Caco-2 (cell line): ENCODE data around the gene KCNV2. TPM values are rescaled to one million over a fixed set of nuclear protein-coding genes. Genes with fewer than 3 reads are reported as not detected.

ENCODE experiments used
- BruUV-seq: library from RNA; stranded (reverse); fragments of 400-500 nt; replicated peaks from 2 replicates; lab custom pipeline; 2021; lab: Mats Ljungman, UMichigan
- CTCF ChIA-PET: fragments of 300-600 bp; sonication (Branson Sonifier 250); formaldehyde crosslinking; loops from one replicate; lab custom pipeline; 2022; ENCODE audit warnings: antibody characterized with exemption; lab: Charles Lee
- POLR2A ChIA-PET: fragments of 300-600 bp; sonication (Branson Sonifier 250); formaldehyde crosslinking; loops from one replicate; lab custom pipeline; 2022; ENCODE audit warnings: antibody characterized with exemption; lab: Charles Lee
- DNase-seq, 2 experiments: peaks; one replicate each; pipeline versions ENCODE4 v3.0.0 to v3.0.0-alpha.2; 2020 to 2022
- H3K27me3 ChIP-seq: replicated peaks from 2 replicates; pipeline ENCODE4 v1.6.0; 2011; ENCODE audit warnings: low read length; ENCODE audit not compliant: control insufficient read depth, insufficient read depth
- H3K36me3 ChIP-seq: 2 replicates; pipeline ENCODE4 v1.5.1; 2011; ENCODE audit warnings: low read length; ENCODE audit not compliant: control insufficient read depth, insufficient read depth
- H3K4me1 ChIP-seq: fragments of 250-450 bp; sonication (Bioruptor Pico); 2 replicates; pipeline ENCODE4 v1.5.1; 2020; ENCODE audit warnings: mild to moderate bottlenecking
- H3K4me3 ChIP-seq: 2 replicates; pipeline ENCODE4 v1.5.1; 2011; ENCODE audit warnings: low read depth, mild to moderate bottlenecking, control low read depth, low read length
- H3K9me3 ChIP-seq: fragments of 250-450 bp; sonication (Bioruptor Pico); 2 replicates; pipeline ENCODE4 v1.5.1; 2020; ENCODE audit warnings: mild to moderate bottlenecking, moderate library complexity
- H3K27ac Mint-ChIP-seq: one replicate; pipeline ENCODE4 v1.8.0; 2022; ENCODE audit warnings: mixed read lengths; ENCODE audit not compliant: unreplicated experiment
- H3K27me3 Mint-ChIP-seq: one replicate; pipeline ENCODE4 v1.8.0; 2022; ENCODE audit warnings: mixed read lengths; ENCODE audit not compliant: insufficient read depth, unreplicated experiment
- H3K36me3 Mint-ChIP-seq: one replicate; pipeline ENCODE4 v1.8.0; 2022; ENCODE audit warnings: mild to moderate bottlenecking, mixed read lengths; ENCODE audit not compliant: insufficient read depth, unreplicated experiment
- H3K4me1 Mint-ChIP-seq: one replicate; pipeline ENCODE4 v1.8.0; 2022; ENCODE audit warnings: low read depth, mixed read lengths; ENCODE audit not compliant: unreplicated experiment
- H3K4me3 Mint-ChIP-seq: one replicate; pipeline ENCODE4 v1.8.0; 2022; ENCODE audit warnings: mild to moderate bottlenecking, moderate library complexity, mixed read lengths; ENCODE audit not compliant: unreplicated experiment
- H3K9me3 Mint-ChIP-seq: one replicate; pipeline ENCODE4 v1.8.0; 2022; ENCODE audit warnings: mixed read lengths; ENCODE audit not compliant: unreplicated experiment
- CTCF ChIP-seq, 2 experiments: fragments of 200-600 bp in 1 of 2; IDR thresholded peaks; 1 replicate in 1 of 2; 2 replicates in 1 of 2; pipeline versions ENCODE4 v1.5.1 to v1.8.0; 2011 to 2022; ENCODE audit warnings: antibody characterized with exemption in 1 of 2, control low read depth in 1 of 2, inconsistent platforms in 1 of 2, low read depth in 1 of 2, low read length in 1 of 2, mild to moderate bottlenecking in 1 of 2, moderate library complexity in 1 of 2; ENCODE audit not compliant: insufficient read depth in 1 of 2, severe bottlenecking in 1 of 2, unreplicated experiment in 1 of 2
- intact Hi-C: fragments of 100-400 bp; cut with micrococcal nuclease; formaldehyde crosslinking; loops from one replicate; pipeline ENCODE4 v1.10.0; 2022; ENCODE audit not compliant: unreplicated experiment
- total RNA-seq: library from RNA; stranded (reverse); gene quantifications from 2 replicates; pipeline ENCODE4 v1.2.3, GENCODE V29; 2022

KCNV2 gene
- total RNA-seq, 1 experiment from 2014 or later, result not detected

- no peaks in the 10 kb centered on the region for H3K4me1 Mint-ChIP-seq
- no peaks in the 10 kb centered on the region for H3K9me3 Mint-ChIP-seq
- Histone ChIP-seq H3K36me3 (no peaks in the 10 kb centered on the region), H3K9me3 (no peaks in the 10 kb centered on the region), H3K4me1 (0 out of 2 replicates have a peak, but pooled peaks cover 5% of the 10 kb centered on the region), H3K4me3 (no peak overlapping the region), H3K27me3 (no peaks in the 10 kb centered on the region)
- H3K27ac Mint-ChIP-seq, result no peak overlapping the region
- intact Hi-C loops, result no loop called here
- no TSS peak for BruUV-seq
- POLR2A ChIA-PET, result no interaction called here
- no peak for DNase-seq
- no peaks in the 10 kb centered on the region for H3K27me3 Mint-ChIP-seq
- no peak for TF ChIP-seq CTCF (IDR thresholded peaks at IDR 0.05; ENCODE audit: insufficient read depth in 1 of 2, low read depth in 1 of 2, low read length in 1 of 2, severe bottlenecking in 1 of 2, unreplicated experiment in 1 of 2)
- H3K36me3 Mint-ChIP-seq, result no peaks in the 10 kb centered on the region
- CTCF ChIA-PET, result no interaction called here
- H3K4me3 Mint-ChIP-seq, result no peak overlapping the region
Observed at GRCh38 chr9:2742214-2742613, 24.9 kb downstream of the KCNV2 start.

- no TSS peak for BruUV-seq
- Histone ChIP-seq H3K4me1 (0 out of 2 replicates have a peak, but pooled peaks cover 5% of the 10 kb centered on the region), H3K9me3 (no peaks in the 10 kb centered on the region), H3K4me3 (no peak overlapping the region), H3K27me3 (no peaks in the 10 kb centered on the region), H3K36me3 (no peaks in the 10 kb centered on the region)
- H3K4me1 Mint-ChIP-seq, result peaks cover 7% of the 10 kb centered on the region
- no peak for DNase-seq
- TF ChIP-seq CTCF (IDR thresholded peaks at IDR 0.05; ENCODE audit: insufficient read depth in 1 of 2, low read depth in 1 of 2, low read length in 1 of 2, severe bottlenecking in 1 of 2, unreplicated experiment in 1 of 2), result no peak
- H3K9me3 Mint-ChIP-seq, result peaks cover 9% of the 10 kb centered on the region
- no peaks in the 10 kb centered on the region for H3K27me3 Mint-ChIP-seq
- no peak overlapping the region for H3K27ac Mint-ChIP-seq
- H3K4me3 Mint-ChIP-seq, result no peak overlapping the region
- POLR2A ChIA-PET, result no interaction called here
- intact Hi-C loops, result no loop called here
- H3K36me3 Mint-ChIP-seq, result peaks cover 4% of the 10 kb centered on the region
- CTCF ChIA-PET, result interaction anchor here (0.6 kb wide), 1 partner anchor 88 kb away, joined by 6 read pairs; no protein-coding TSS in a partner anchor
Observed at GRCh38 chr9:2743937-2744529, 26.7 kb downstream of the KCNV2 start.

- Mint-ChIP-seq H3K27me3 (no peaks in the 10 kb centered on the region), H3K27ac (no peak overlapping the region)
Observed at GRCh38 chr9:2745560-2746380, 28.5 kb downstream of the KCNV2 start.

More at GRCh38 chr9:2745560-2746380, 28.5 kb downstream of the KCNV2 start:
- DNase-seq, result no peak
- ChIA-PET CTCF (no interaction called here), POLR2A (no interaction called here)
- Histone ChIP-seq H3K4me3 (no peak overlapping the region), H3K4me1 (0 out of 2 replicates have a peak, but pooled peaks cover 5% of the 10 kb centered on the region), H3K9me3 (no peaks in the 10 kb centered on the region), H3K27me3 (no peaks in the 10 kb centered on the region), H3K36me3 (no peaks in the 10 kb centered on the region)
- BruUV-seq, result no TSS peak
- Mint-ChIP-seq H3K9me3 (peaks cover 9% of the 10 kb centered on the region), H3K4me1 (peaks cover 7% of the 10 kb centered on the region), H3K4me3 (no peak overlapping the region), H3K36me3 (peaks cover 15% of the 10 kb centered on the region)
- intact Hi-C loops, result no loop called here
- no peak for TF ChIP-seq CTCF (IDR thresholded peaks at IDR 0.05; ENCODE audit: insufficient read depth in 1 of 2, low read depth in 1 of 2, low read length in 1 of 2, severe bottlenecking in 1 of 2, unreplicated experiment in 1 of 2)
